MG63 (cell line): ENCODE results near the gene C12orf75. TPM values are rescaled to one million over a fixed set of nuclear protein-coding genes. Genes with fewer than 3 reads are reported as not detected.
"Not testable (repeated sequence)": the region's sequence is repeated elsewhere in the genome, so short reads cannot be mapped to it uniquely, and the experiment has no call there.

ENCODE experiments used
- DNase-seq: peaks from one replicate; pipeline ENCODE4 v3.0.0-alpha.2; 2020
- H3K27me3 ChIP-seq: fragments of 250-450 bp; sonication (Bioruptor Pico); 2 replicates; pipeline ENCODE4 v1.5.1; 2020; ENCODE audit warnings: mild to moderate bottlenecking, moderate library complexity
- H3K36me3 ChIP-seq: fragments of 250-450 bp; sonication (Bioruptor Pico); 2 replicates; pipeline ENCODE4 v1.5.1; 2020; ENCODE audit warnings: mild to moderate bottlenecking, moderate library complexity
- H3K4me3 ChIP-seq: fragments of 250-450 bp; sonication (Bioruptor Pico); 2 replicates; pipeline ENCODE4 v1.5.1; 2020; ENCODE audit warnings: mild to moderate bottlenecking, moderate library complexity
- H3K9me3 ChIP-seq: fragments of 250-450 bp; sonication (Bioruptor Pico); 2 replicates; pipeline ENCODE4 v1.5.1; 2020; ENCODE audit warnings: mild to moderate bottlenecking, moderate library complexity
- total RNA-seq: library from RNA; depleted of rRNA; stranded (reverse); fragments of >200 nt; shearing (Covaris generic); gene quantifications from 2 replicates; pipeline ENCODE4 v1.2.3, GENCODE V29; 2014; ENCODE audit warnings: low replicate concordance

The C12orf75 gene
- total RNA-seq, 1 experiment from 2014 or later: 189 TPM

- no peaks in the 10 kb centered on the region for H3K9me3 ChIP-seq
- H3K27me3 ChIP-seq: no peaks in the 10 kb centered on the region
- no peak overlapping the region for H3K4me3 ChIP-seq
- no peaks in the 10 kb centered on the region for H3K36me3 ChIP-seq
- no peak for DNase-seq
Observed at GRCh38 chr12:105382771-105383622, 52.5 kb downstream of the C12orf75 start.

GRCh38 chr12:105384220-105384619 is 53.7 kb downstream of the C12orf75 start:
- Histone ChIP-seq H3K36me3 (no peaks in the 10 kb centered on the region), H3K27me3 (no peaks in the 10 kb centered on the region)
- no peak for DNase-seq

GRCh38 chr12:105384916-105385535 is 54.5 kb downstream of the C12orf75 start:
- no peaks in the 10 kb centered on the region for H3K36me3 ChIP-seq
- DNase-seq: no peak
- no peak overlapping the region for H3K4me3 ChIP-seq
- H3K27me3 ChIP-seq: no peaks in the 10 kb centered on the region
- H3K9me3 ChIP-seq: no peaks in the 10 kb centered on the region

More at GRCh38 chr12:105384220-105384619, 53.7 kb downstream of the C12orf75 start:
- Histone ChIP-seq H3K9me3 (no peaks in the 10 kb centered on the region), H3K4me3 (no peak overlapping the region)

GRCh38 chr12:105386431-105386830 is 55.9 kb downstream of the C12orf75 start:
- DNase-seq: no peak
- no peak overlapping the region for H3K4me3 ChIP-seq
- no peaks in the 10 kb centered on the region for H3K36me3 ChIP-seq
- H3K9me3 ChIP-seq: no peaks in the 10 kb centered on the region
- no peaks in the 10 kb centered on the region for H3K27me3 ChIP-seq

GRCh38 chr12:105391231-105391630 is 60.7 kb downstream of the C12orf75 start:
- H3K9me3 ChIP-seq: no peaks in the 10 kb centered on the region
- H3K27me3 ChIP-seq: no peaks in the 10 kb centered on the region
- H3K4me3 ChIP-seq: no peak overlapping the region
- no peak for DNase-seq
- H3K36me3 ChIP-seq: no peaks in the 10 kb centered on the region

GRCh38 chr12:105393587-105393986 is 63.1 kb downstream of the C12orf75 start:
- no peak for DNase-seq
- Histone ChIP-seq H3K27me3 (no peaks in the 10 kb centered on the region), H3K36me3 (no peaks in the 10 kb centered on the region), H3K9me3 (no peaks in the 10 kb centered on the region), H3K4me3 (no peak overlapping the region)

GRCh38 chr12:105396024-105396423 is 65.5 kb downstream of the C12orf75 start:
- no peaks in the 10 kb centered on the region for H3K36me3 ChIP-seq
- no peaks in the 10 kb centered on the region for H3K9me3 ChIP-seq
- H3K4me3 ChIP-seq: no peak overlapping the region
- no peak for DNase-seq
- no peaks in the 10 kb centered on the region for H3K27me3 ChIP-seq

GRCh38 chr12:105396983-105397382 is 66.5 kb downstream of the C12orf75 start:
- no peak overlapping the region for H3K4me3 ChIP-seq

GRCh38 chr12:105398930-105399329 is 68.4 kb downstream of the C12orf75 start:
- H3K27me3 ChIP-seq: no peaks in the 10 kb centered on the region
- H3K9me3 ChIP-seq: no peaks in the 10 kb centered on the region
- no peaks in the 10 kb centered on the region for H3K36me3 ChIP-seq
- DNase-seq: no peak
- no peak overlapping the region for H3K4me3 ChIP-seq

More at GRCh38 chr12:105396983-105397382, 66.5 kb downstream of the C12orf75 start:
- Histone ChIP-seq H3K9me3 (no peaks in the 10 kb centered on the region), H3K27me3 (no peaks in the 10 kb centered on the region), H3K36me3 (no peaks in the 10 kb centered on the region)
- DNase-seq: no peak

GRCh38 chr12:105399428-105400081 is 69.1 kb downstream of the C12orf75 start:
- no peak for DNase-seq
- Histone ChIP-seq H3K36me3 (no peaks in the 10 kb centered on the region), H3K27me3 (no peaks in the 10 kb centered on the region), H3K9me3 (no peaks in the 10 kb centered on the region), H3K4me3 (no peak overlapping the region)

- no peaks in the 10 kb centered on the region for H3K36me3 ChIP-seq
- no peak for DNase-seq
Observed at GRCh38 chr12:105400227-105400626, 69.7 kb downstream of the C12orf75 start.

GRCh38 chr12:105401198-105401597 is 70.7 kb downstream of the C12orf75 start:
- Histone ChIP-seq H3K27me3 (no peaks in the 10 kb centered on the region), H3K4me3 (no peak overlapping the region), H3K36me3 (no peaks in the 10 kb centered on the region), H3K9me3 (no peaks in the 10 kb centered on the region)
- DNase-seq: no peak

More at GRCh38 chr12:105400227-105400626, 69.7 kb downstream of the C12orf75 start:
- Histone ChIP-seq H3K4me3 (no peak overlapping the region), H3K9me3 (no peaks in the 10 kb centered on the region), H3K27me3 (no peaks in the 10 kb centered on the region)

- no peak for DNase-seq
- Histone ChIP-seq H3K27me3 (no peaks in the 10 kb centered on the region), H3K4me3 (no peak overlapping the region), H3K36me3 (no peaks in the 10 kb centered on the region), H3K9me3 (no peaks in the 10 kb centered on the region)
Observed at GRCh38 chr12:105402366-105402765, 71.9 kb downstream of the C12orf75 start.

- no peak for DNase-seq
- no peaks in the 10 kb centered on the region for H3K27me3 ChIP-seq
- no peaks in the 10 kb centered on the region for H3K36me3 ChIP-seq
- H3K9me3 ChIP-seq: no peaks in the 10 kb centered on the region
- H3K4me3 ChIP-seq: no peak overlapping the region
Observed at GRCh38 chr12:105403095-105403494, 72.6 kb downstream of the C12orf75 start.

- not testable (repeated sequence) for DNase-seq, H3K27me3 ChIP-seq, H3K36me3 ChIP-seq, H3K4me3 ChIP-seq, H3K9me3 ChIP-seq
Observed at GRCh38 chr12:105404134-105404533, 73.6 kb downstream of the C12orf75 start.

- H3K4me3 ChIP-seq: no peak overlapping the region
- H3K27me3 ChIP-seq: no peaks in the 10 kb centered on the region
- DNase-seq: no peak
- H3K9me3 ChIP-seq: no peaks in the 10 kb centered on the region
- no peaks in the 10 kb centered on the region for H3K36me3 ChIP-seq
Observed at GRCh38 chr12:105406497-105406896, 76.0 kb downstream of the C12orf75 start.

GRCh38 chr12:105409279-105409678 is 78.8 kb downstream of the C12orf75 start:
- no peak overlapping the region for H3K4me3 ChIP-seq
- H3K36me3 ChIP-seq: no peaks in the 10 kb centered on the region
- no peak for DNase-seq
- H3K9me3 ChIP-seq: no peaks in the 10 kb centered on the region
- no peaks in the 10 kb centered on the region for H3K27me3 ChIP-seq
